Calu3 (cell line): Measurements from ENCODE around the gene FAM53C. TPM values are rescaled to one million over a fixed set of nuclear protein-coding genes. Genes with fewer than 3 reads are reported as not detected.

ENCODE experiments used
- BruUV-seq: library from RNA; stranded (reverse); fragments of 400-500 nt; replicated peaks from 2 replicates; lab custom pipeline; 2021; lab: Mats Ljungman, UMichigan
- CTCF ChIA-PET: fragments of 300-600 bp; sonication (Branson Sonifier 250); formaldehyde crosslinking; loops from one replicate; lab custom pipeline; 2022; ENCODE audit warnings: antibody characterized with exemption; lab: Charles Lee
- DNase-seq: peaks from one replicate; pipeline ENCODE4 v3.0.0; 2022
- H3K27ac Mint-ChIP-seq: one replicate; pipeline ENCODE4 v1.8.0; 2022; ENCODE audit warnings: mixed read lengths; ENCODE audit not compliant: unreplicated experiment
- H3K27me3 Mint-ChIP-seq: one replicate; pipeline ENCODE4 v1.8.0; 2022; ENCODE audit warnings: mixed read lengths; ENCODE audit not compliant: unreplicated experiment
- H3K36me3 Mint-ChIP-seq: one replicate; pipeline ENCODE4 v1.8.0; 2022; ENCODE audit warnings: mild to moderate bottlenecking, moderate library complexity, mixed read lengths; ENCODE audit not compliant: insufficient read depth, unreplicated experiment
- H3K4me1 Mint-ChIP-seq: one replicate; pipeline ENCODE4 v1.8.0; 2022; ENCODE audit warnings: mild to moderate bottlenecking, low read depth, mixed read lengths; ENCODE audit not compliant: unreplicated experiment
- H3K4me3 Mint-ChIP-seq: one replicate; pipeline ENCODE4 v1.8.0; 2022; ENCODE audit warnings: mild to moderate bottlenecking, low read depth, moderate library complexity, mixed read lengths; ENCODE audit not compliant: unreplicated experiment
- H3K9me3 Mint-ChIP-seq: one replicate; pipeline ENCODE4 v1.8.0; 2022; ENCODE audit warnings: low read depth, mixed read lengths; ENCODE audit not compliant: unreplicated experiment
- CTCF ChIP-seq: fragments of 200-600 bp; IDR thresholded peaks from one replicate; pipeline ENCODE4 v1.8.0; 2022; ENCODE audit warnings: antibody characterized with exemption; ENCODE audit not compliant: unreplicated experiment
- intact Hi-C: fragments of 100-400 bp; cut with micrococcal nuclease; formaldehyde crosslinking; loops from one replicate; pipeline ENCODE4 v1.10.0; 2022; ENCODE audit not compliant: unreplicated experiment
- total RNA-seq: library from RNA; stranded (reverse); gene quantifications from 2 replicates; pipeline ENCODE4 v1.2.3, GENCODE V29; 2022

The FAM53C gene
- total RNA-seq, 1 experiment from 2014 or later: 36.1 TPM

- Mint-ChIP-seq H3K4me1 (no peaks in the 10 kb centered on the region), H3K4me3 (no peak overlapping the region), H3K9me3 (no peaks in the 10 kb centered on the region), H3K36me3 (peaks cover 75% of the 10 kb centered on the region), H3K27me3 (no peaks in the 10 kb centered on the region), H3K27ac (no peak overlapping the region)
- CTCF ChIA-PET: interaction anchor here (1.2 kb wide), 1 partner anchor 13 kb away, joined by 3 read pairs; the partner anchor contains the start of gene CDC25C
- BruUV-seq: no TSS peak
- intact Hi-C loops: no loop called here
- no peak for TF ChIP-seq CTCF
- no peak for DNase-seq
These were observed 7.0 kb downstream of the FAM53C start for GRCh38 chr5:138344887-138345622.

- Mint-ChIP-seq H3K9me3 (peaks cover 4% of the 10 kb centered on the region), H3K27ac (no peak overlapping the region), H3K27me3 (no peaks in the 10 kb centered on the region), H3K4me1 (no peaks in the 10 kb centered on the region), H3K4me3 (no peak overlapping the region), H3K36me3 (peaks cover 70% of the 10 kb centered on the region)
- DNase-seq: no peak
- CTCF ChIA-PET: no interaction called here
- no TSS peak for BruUV-seq
- no peak for TF ChIP-seq CTCF
- intact Hi-C loops: no loop called here
These were observed 8.8 kb downstream of the FAM53C start for GRCh38 chr5:138346889-138347288.

GRCh38 chr5:138349852-138350562, 11.9 kb downstream of the FAM53C start:
- no TSS peak for BruUV-seq
- Mint-ChIP-seq H3K9me3 (peaks cover 6% of the 10 kb centered on the region), H3K36me3 (peaks cover 74% of the 10 kb centered on the region), H3K4me3 (no peak overlapping the region), H3K27ac (no peak overlapping the region), H3K4me1 (peaks cover 15% of the 10 kb centered on the region), H3K27me3 (no peaks in the 10 kb centered on the region)
- TF ChIP-seq CTCF: no peak
- CTCF ChIA-PET: interaction anchor here (0.6 kb wide), 1 partner anchor 1991 kb away, joined by 3 read pairs; no protein-coding TSS in a partner anchor
- intact Hi-C loops: no loop called here
- DNase-seq: no peak

- Mint-ChIP-seq H3K36me3 (peaks cover 69% of the 10 kb centered on the region), H3K4me3 (no peak overlapping the region), H3K27ac (no peak overlapping the region), H3K9me3 (peaks cover 6% of the 10 kb centered on the region), H3K4me1 (peaks cover 17% of the 10 kb centered on the region), H3K27me3 (no peaks in the 10 kb centered on the region)
- CTCF ChIA-PET: interaction anchor here (0.6 kb wide), 1 partner anchor 1990 kb away, joined by 3 read pairs; no protein-coding TSS in a partner anchor
- no TSS peak for BruUV-seq
- intact Hi-C loops: no loop called here
- no peak for DNase-seq
- no peak for TF ChIP-seq CTCF
These were observed 12.5 kb downstream of the FAM53C start for GRCh38 chr5:138350563-138350890.
